Measurements from ENCODE around the gene GEN1.
"Not testable (repeated sequence)": the region's sequence is repeated elsewhere in the genome, so short reads cannot be mapped to it uniquely, and the experiment has no call there.

Gene GEN1

GRCh38 chr2:17821535-17822444, 67.9 kb downstream of the GEN1 start:
- in situ Hi-C loops (cut with MboI; ENCODE audit: low sequenced_read_pairs) = no loop called here

- in situ Hi-C loops (cut with MboI; ENCODE audit: low sequenced_read_pairs) = no loop called here
Observed at GRCh38 chr2:17822445-17823117, 68.6 kb downstream of the GEN1 start.

- in situ Hi-C loops (cut with MboI; ENCODE audit: low sequenced_read_pairs) = not testable (repeated sequence)
Observed at GRCh38 chr2:17823646-17824045, 69.7 kb downstream of the GEN1 start.

DNA sequence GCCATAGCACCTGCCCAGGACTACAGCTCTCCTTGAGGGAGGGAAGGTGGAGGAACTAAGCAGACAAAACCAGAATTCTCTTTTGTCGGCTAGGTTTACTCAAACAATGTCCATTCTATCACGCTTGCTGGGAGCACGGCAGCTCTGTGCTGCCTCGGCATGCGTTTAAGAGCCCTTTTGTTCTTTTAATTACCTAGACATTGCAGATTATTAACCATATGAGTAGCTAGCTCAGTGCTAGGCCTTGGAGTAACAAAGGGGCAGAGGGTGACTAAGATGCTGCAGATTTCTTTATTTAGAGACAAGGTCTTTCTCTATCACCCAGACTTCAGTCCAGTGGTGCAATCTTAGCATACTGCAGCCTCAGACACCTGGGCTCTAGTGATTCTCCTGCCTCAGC, 73.4 kb downstream of the GEN1 start:
- in situ Hi-C loops (cut with MboI; ENCODE audit: low sequenced_read_pairs) = no loop called here

DNA sequence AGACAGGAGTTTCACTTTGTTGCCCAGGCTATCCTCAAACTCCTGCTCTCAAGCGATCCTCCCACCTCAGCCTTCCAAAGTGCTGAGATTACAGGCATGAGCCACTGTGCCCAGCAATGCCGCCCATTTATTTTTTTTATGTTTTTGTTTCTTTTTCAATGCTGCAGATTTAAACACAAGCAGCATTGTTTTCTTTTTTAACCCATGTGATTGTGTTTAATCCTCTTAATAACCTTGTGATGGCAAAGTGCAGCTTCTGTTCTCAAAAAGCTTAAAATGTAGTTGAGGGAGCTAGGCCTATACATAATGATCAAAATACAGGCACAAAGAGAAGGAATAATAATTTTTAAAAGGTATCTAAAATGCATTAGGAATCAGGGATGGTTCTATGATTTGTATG, 73.8 kb downstream of the GEN1 start:
- in situ Hi-C loops (cut with MboI; ENCODE audit: low sequenced_read_pairs) = no loop called here

DNA sequence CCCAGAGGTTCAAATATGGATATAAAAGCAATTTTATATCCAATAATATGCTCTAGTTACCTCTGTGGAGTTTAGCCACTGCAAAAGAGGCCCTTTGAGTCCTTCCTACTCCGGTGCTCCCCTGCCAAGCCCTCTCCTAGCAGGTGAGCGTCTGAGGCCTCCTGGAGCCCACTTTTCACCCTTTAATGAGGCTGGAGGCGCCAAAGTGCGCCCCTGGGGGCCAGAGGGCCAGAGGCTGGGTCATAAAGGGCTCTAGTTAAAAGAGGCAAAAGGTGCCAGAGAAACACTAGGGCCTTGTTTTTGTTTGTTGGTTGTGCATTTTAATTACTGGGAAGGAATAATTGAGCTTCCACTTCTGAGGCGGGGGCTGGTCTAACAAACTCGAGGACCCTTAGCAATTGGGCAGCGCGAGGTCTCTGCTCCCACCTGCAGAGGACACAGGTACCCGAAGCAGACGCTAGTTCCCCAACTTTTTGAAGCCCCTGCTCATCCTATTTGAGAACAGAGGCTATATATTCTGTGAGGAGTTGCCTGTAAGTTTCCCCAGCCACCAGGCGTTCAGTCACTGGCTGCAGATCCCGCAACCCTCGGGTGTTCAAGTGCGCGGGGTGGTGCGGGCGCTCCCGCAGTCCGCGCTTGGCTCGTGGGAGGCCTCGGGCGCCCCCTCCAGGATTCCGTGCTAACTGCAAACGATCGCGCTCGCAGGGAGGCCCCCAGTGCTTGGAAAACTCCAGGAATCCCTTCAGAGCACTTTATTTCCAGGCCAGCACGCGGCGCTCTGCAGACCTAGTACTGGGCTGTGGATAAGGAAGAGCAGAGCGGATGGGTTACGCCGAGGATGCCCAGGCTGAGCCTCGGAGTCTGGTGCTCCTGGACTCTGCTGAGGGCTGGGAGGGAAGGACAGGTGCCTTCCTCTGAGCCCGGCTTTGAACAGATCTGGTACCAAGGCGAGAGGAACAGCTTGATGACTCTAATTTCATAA, 76.4 kb downstream of the GEN1 start:
- in situ Hi-C loops (cut with MboI; ENCODE audit: low sequenced_read_pairs) = no loop called here

- in situ Hi-C loops (cut with MboI; ENCODE audit: low sequenced_read_pairs) = no loop called here
Observed at GRCh38 chr2:17835516-17835915, 81.6 kb downstream of the GEN1 start.
